GM12892 (cell line): ENCODE results near the gene KIAA1755.

Experiments
- POLR2A ChIP-seq: IDR thresholded peaks from 2 replicates; pipeline ENCODE4 v1.6.1; 2011; ENCODE audit warnings: low read depth, low read length, control low read depth
- TAF1 ChIP-seq: IDR thresholded peaks from 2 replicates; pipeline ENCODE4 v1.6.1; 2011; ENCODE audit warnings: low read depth, mild to moderate bottlenecking, control low read depth, low read length, borderline replicate concordance

- TF ChIP-seq POLR2A (no peak), TAF1 (no peak)
These were observed 33.0 kb upstream of the KIAA1755 start for GRCh38 chr20:38293491-38294065.
